HG02610 (cell line): ENCODE data around the gene HGF.
"Not testable (repeated sequence)": the region's sequence is repeated elsewhere in the genome, so short reads cannot be mapped to it uniquely, and the experiment has no call there.

Experiments
- ATAC-seq: cut with Tn5 transposase; IDR thresholded peaks from one replicate; pipeline ENCODE4 v1.9.1; 2021; ENCODE audit warnings: mild to moderate bottlenecking, moderate library complexity; ENCODE audit not compliant: unreplicated experiment

Gene HGF

GRCh38 chr7:81725003-81725811 is 44.6 kb downstream of the HGF start:
- no peak for ATAC-seq

GRCh38 chr7:81722250-81722649 is 47.6 kb downstream of the HGF start:
- ATAC-seq = not testable (repeated sequence)

GRCh38 chr7:81721437-81721836 is 48.4 kb downstream of the HGF start:
- ATAC-seq = no peak

- no peak for ATAC-seq
Measured at GRCh38 chr7:81719865-81720264, 50.0 kb downstream of the HGF start.

- ATAC-seq = peak; percentile 69
Measured at GRCh38 chr7:81715984-81716588, 53.8 kb downstream of the HGF start.

GRCh38 chr7:81714306-81714705 is 55.5 kb downstream of the HGF start:
- no peak for ATAC-seq

GRCh38 chr7:81710751-81711150 is 59.1 kb downstream of the HGF start:
- ATAC-seq = no peak

GRCh38 chr7:81709836-81710235 is 60.0 kb downstream of the HGF start:
- ATAC-seq = no peak

GRCh38 chr7:81707966-81708365 is 61.9 kb downstream of the HGF start:
- ATAC-seq = no peak

- ATAC-seq = no peak
Measured at GRCh38 chr7:81707196-81707595, 62.7 kb downstream of the HGF start.

GRCh38 chr7:81705206-81705605 is 64.6 kb downstream of the HGF start:
- no peak for ATAC-seq

GRCh38 chr7:81704595-81704994 is 65.3 kb downstream of the HGF start:
- no peak for ATAC-seq

- ATAC-seq = no peak
Measured at GRCh38 chr7:81698965-81699364, 70.9 kb downstream of the HGF start.

- no peak for ATAC-seq
Measured at GRCh38 chr7:81694711-81695110, 75.1 kb downstream of the HGF start.

- no peak for ATAC-seq
Measured at GRCh38 chr7:81693894-81694293, 76.0 kb downstream of the HGF start.

GRCh38 chr7:81693080-81693479 is 76.8 kb downstream of the HGF start:
- ATAC-seq = peak; percentile 67

GRCh38 chr7:81692146-81692905 is 77.5 kb downstream of the HGF start:
- peak; percentile 37 for ATAC-seq

GRCh38 chr7:81691199-81691821 is 78.5 kb downstream of the HGF start:
- ATAC-seq = no peak

- no peak for ATAC-seq
Measured at GRCh38 chr7:81690688-81691087, 79.2 kb downstream of the HGF start.

- ATAC-seq = no peak
Measured at GRCh38 chr7:81690251-81690650, 79.6 kb downstream of the HGF start.

GRCh38 chr7:81688622-81689411 is 81.0 kb downstream of the HGF start:
- no peak for ATAC-seq
